ENCODE data around the gene DUSP8.
"Not testable (repeated sequence)": the region's sequence is repeated elsewhere in the genome, so short reads cannot be mapped to it uniquely, and the experiment has no call there.

Gene DUSP8

DNA sequence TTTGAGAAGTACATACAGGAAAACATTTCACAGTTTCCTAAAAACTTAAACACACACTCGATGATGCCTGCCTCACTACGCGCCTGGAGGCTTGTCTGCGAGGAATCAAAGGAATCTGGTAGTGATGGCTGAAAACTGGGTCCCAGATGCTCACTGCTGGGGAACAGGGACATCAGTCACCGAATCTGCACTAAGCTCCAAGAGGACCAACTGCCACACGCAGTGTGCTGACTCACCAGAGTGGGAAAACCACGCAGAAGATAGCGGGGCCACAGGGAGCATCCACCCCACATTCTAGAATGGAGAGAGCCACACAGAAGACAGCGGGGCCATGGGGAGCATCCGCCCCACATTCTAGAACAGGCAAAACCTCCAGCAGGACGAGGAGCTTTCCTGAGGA is 61.1 kb downstream of the DUSP8 start:
- TF ChIP-seq ZFX (IDR thresholded peaks at IDR 0.05), result no peak
- TF ChIP-seq, protein P1, sequence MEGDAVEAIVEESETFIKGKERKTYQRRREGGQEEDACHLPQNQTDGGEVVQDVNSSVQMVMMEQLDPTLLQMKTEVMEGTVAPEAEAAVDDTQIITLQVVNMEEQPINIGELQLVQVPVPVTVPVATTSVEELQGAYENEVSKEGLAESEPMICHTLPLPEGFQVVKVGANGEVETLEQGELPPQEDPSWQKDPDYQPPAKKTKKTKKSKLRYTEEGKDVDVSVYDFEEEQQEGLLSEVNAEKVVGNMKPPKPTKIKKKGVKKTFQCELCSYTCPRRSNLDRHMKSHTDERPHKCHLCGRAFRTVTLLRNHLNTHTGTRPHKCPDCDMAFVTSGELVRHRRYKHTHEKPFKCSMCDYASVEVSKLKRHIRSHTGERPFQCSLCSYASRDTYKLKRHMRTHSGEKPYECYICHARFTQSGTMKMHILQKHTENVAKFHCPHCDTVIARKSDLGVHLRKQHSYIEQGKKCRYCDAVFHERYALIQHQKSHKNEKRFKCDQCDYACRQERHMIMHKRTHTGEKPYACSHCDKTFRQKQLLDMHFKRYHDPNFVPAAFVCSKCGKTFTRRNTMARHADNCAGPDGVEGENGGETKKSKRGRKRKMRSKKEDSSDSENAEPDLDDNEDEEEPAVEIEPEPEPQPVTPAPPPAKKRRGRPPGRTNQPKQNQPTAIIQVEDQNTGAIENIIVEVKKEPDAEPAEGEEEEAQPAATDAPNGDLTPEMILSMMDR (conservative IDR thresholded peaks at IDR 0.05), result no peak
- no peak overlapping the region for H3K27ac ChIP-seq

GRCh38 chr11:1510351-1510750 is 61.7 kb downstream of the DUSP8 start:
- H3K27ac ChIP-seq, result not testable (repeated sequence)

- no peak overlapping the region for H3K27ac ChIP-seq
- TF ChIP-seq, protein P1 (conservative IDR thresholded peaks at IDR 0.05), result no peak
- TF ChIP-seq ZFX (IDR thresholded peaks at IDR 0.05), result no peak
These were observed 62.3 kb downstream of the DUSP8 start for GRCh38 chr11:1509626-1510255.

DNA sequence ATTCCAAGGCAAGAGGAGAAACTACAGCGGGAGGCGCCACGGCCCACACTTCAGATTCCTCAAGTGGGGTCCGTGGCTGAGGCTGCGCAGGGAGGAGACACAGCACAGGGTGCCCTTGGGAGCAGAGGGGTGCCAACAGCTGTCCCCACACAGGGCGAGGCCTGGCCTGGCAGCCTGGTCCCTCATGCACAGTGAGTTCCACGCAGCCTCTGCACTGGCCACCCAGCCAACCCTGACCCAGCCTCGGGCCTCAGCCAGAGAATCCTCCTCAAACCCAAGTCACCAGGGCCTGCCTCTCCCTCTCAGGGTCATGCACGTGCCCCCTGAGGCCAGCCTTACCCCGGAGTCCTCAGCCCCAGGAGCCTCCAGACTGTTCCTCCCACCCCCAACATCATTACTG is 63.1 kb downstream of the DUSP8 start:
- H3K27ac ChIP-seq, result no peak overlapping the region
- TF ChIP-seq, protein P1 (conservative IDR thresholded peaks at IDR 0.05), result no peak
- no peak for TF ChIP-seq ZFX (IDR thresholded peaks at IDR 0.05)

GRCh38 chr11:1508491-1508891 is 63.6 kb downstream of the DUSP8 start:
- no peak overlapping the region for H3K27ac ChIP-seq
- TF ChIP-seq ZFX (IDR thresholded peaks at IDR 0.05), result no peak
- TF ChIP-seq, protein P1 (conservative IDR thresholded peaks at IDR 0.05), result no peak

GRCh38 chr11:1507381-1508140 is 64.5 kb downstream of the DUSP8 start:
- H3K27ac ChIP-seq, result no peak overlapping the region
- TF ChIP-seq, protein P1 (conservative IDR thresholded peaks at IDR 0.05), result no peak
- no peak for TF ChIP-seq ZFX (IDR thresholded peaks at IDR 0.05)

DNA sequence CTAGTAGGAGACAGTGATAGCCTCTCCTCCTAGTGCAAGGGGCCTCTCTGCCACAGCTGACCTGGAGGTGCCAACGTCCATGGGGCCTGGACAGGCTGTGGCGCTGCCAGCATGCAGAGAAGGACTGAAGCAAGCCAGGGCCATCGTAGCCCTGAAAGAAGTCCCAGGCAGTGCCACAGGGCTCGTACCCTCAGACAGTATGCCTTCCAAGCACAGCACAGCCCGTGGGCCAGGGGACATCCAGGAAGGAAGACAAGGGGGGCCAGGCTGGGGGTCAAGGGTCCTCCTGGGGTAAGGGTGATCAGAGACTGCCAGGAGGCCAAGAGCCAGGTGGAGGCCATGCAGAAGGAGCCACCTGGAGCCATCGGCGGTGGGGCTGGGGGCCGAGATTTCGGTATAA is 65.1 kb downstream of the DUSP8 start:
- TF ChIP-seq, protein P1 (conservative IDR thresholded peaks at IDR 0.05), result no peak
- no peak for TF ChIP-seq ZFX (IDR thresholded peaks at IDR 0.05)
- no peak overlapping the region for H3K27ac ChIP-seq

Measured in C4-2B (cell line).